K562 (cell line): Measurements from ENCODE around the gene CHL1. TPM values are rescaled to one million over a fixed set of nuclear protein-coding genes. Genes with fewer than 3 reads are reported as not detected.

ENCODE experiments used
- ATAC-seq: fragments of 200-7000 bp; cut with Tn5 transposase; 3 replicates; pipeline ENCODE4 v1.9.1; 2020; ENCODE audit warnings: moderate library complexity
- BruUV-seq: library from RNA; stranded (reverse); fragments of 400-500 nt; replicated peaks from 2 replicates; lab custom pipeline; 2021; lab: Mats Ljungman, UMichigan
- CTCF ChIA-PET: fragments of 300-600 bp; formaldehyde crosslinking; extraction: SDS; loops from one replicate; lab custom pipeline; 2021; ENCODE audit warnings: low intra/inter-chr PET ratio; lab: Yijun Ruan, JAX
- POLR2A ChIA-PET: fragments of 300-600, 350-650 bp; sonication (Branson Sonifier 250); formaldehyde crosslinking; extraction: SDS; loops from one replicate; lab custom pipeline; 2021; ENCODE audit warnings: antibody characterized with exemption, inconsistent platforms; lab: Yijun Ruan, JAX
- DNase-seq, 4 experiments: peaks; one replicate each; pipeline versions ENCODE4 v3.0.0 to v3.0.0-alpha.2; 2011 to 2018; ENCODE audit warnings: low spot score in 3 of 4, mixed read lengths in 3 of 4; ENCODE audit errors: extremely low read depth in 1 of 4
- FAIRE-seq: peaks from 2 replicates; lab custom pipeline; 2011; peaks lifted over from hg19 to GRCh38; lab: Jason Lieb, UNC
- H2AFZ ChIP-seq: 2 replicates; pipeline ENCODE4 v1.6.0; 2011; ENCODE audit warnings: low read depth, low read length, control low read depth, inconsistent platforms
- H3K27ac ChIP-seq: fragments of 200-600 bp; 3 replicates; pipeline ENCODE4 v1.8.0; 2011; ENCODE audit warnings: low read depth, mild to moderate bottlenecking, control low read depth, inconsistent platforms, low read length, moderate library complexity, mixed read lengths; ENCODE audit errors: extremely low read depth
- H3K27me3 ChIP-seq, 2 experiments: fragments of 300-600 bp in 1 of 2; 2 replicates in 1 of 2; 3 replicates in 1 of 2; pipeline versions ENCODE4 v1.6.0 to v1.8.0; 2011; ENCODE audit warnings: inconsistent platforms in 2 of 2, low read length in 2 of 2, mild to moderate bottlenecking in 1 of 2, mixed read lengths in 1 of 2, moderate library complexity in 1 of 2; ENCODE audit not compliant: control insufficient read depth in 2 of 2, insufficient read depth in 2 of 2
- H3K36me3 ChIP-seq: fragments of 300-600 bp; 3 replicates; pipeline ENCODE4 v1.8.0; 2011; ENCODE audit warnings: mild to moderate bottlenecking, low read length, inconsistent platforms; ENCODE audit not compliant: control insufficient read depth, insufficient read depth
- H3K4me1 ChIP-seq, 2 experiments: fragments of 200-600 bp in 1 of 2; replicated peaks in 1 of 2; 2 replicates in 1 of 2; 3 replicates in 1 of 2; pipeline versions ENCODE4 v1.5.1 to v1.8.0; 2011; ENCODE audit warnings: inconsistent platforms in 2 of 2, low read length in 2 of 2, mild to moderate bottlenecking in 1 of 2, mixed read lengths in 1 of 2, moderate library complexity in 1 of 2; ENCODE audit not compliant: control insufficient read depth in 2 of 2, insufficient read depth in 2 of 2
- H3K4me2 ChIP-seq: 2 replicates; pipeline ENCODE4 v1.6.1; 2011; ENCODE audit warnings: low read length, control low read depth, inconsistent platforms, mixed read lengths; ENCODE audit not compliant: insufficient read depth
- H3K4me3 ChIP-seq: fragments of 200-600 bp; sonication (generic), shearing (Covaris generic); 2 replicates; pipeline ENCODE4 v1.5.1; 2016; ENCODE audit warnings: control low read depth, inconsistent platforms
- H3K79me2 ChIP-seq: fragments of 200-600 bp; 3 replicates; pipeline ENCODE4 v1.8.0; 2011; ENCODE audit warnings: low read length, inconsistent platforms; ENCODE audit not compliant: control insufficient read depth, insufficient read depth
- H3K9ac ChIP-seq, 2 experiments: 2 replicates each; pipeline versions ENCODE4 v1.6.0 to v1.6.1; 2011; ENCODE audit warnings: low read depth in 2 of 2, low read length in 2 of 2, control low read depth in 1 of 2, inconsistent platforms in 1 of 2, mild to moderate bottlenecking in 1 of 2, mixed read lengths in 1 of 2; ENCODE audit not compliant: insufficient read depth in 1 of 2
- H3K9me1 ChIP-seq: one replicate; pipeline ENCODE4 v1.6.0; 2011; ENCODE audit warnings: inconsistent platforms, mild to moderate bottlenecking, low read length, moderate library complexity; ENCODE audit not compliant: control insufficient read depth, insufficient read depth
- H3K9me3 ChIP-seq: replicated peaks from 2 replicates; pipeline ENCODE4 v1.5.1; 2011; ENCODE audit warnings: low read depth, low read length, inconsistent platforms; ENCODE audit not compliant: control insufficient read depth, insufficient read depth
- H4K20me1 ChIP-seq: replicated peaks from 2 replicates; pipeline ENCODE4 v1.6.1; 2011; ENCODE audit warnings: low read length, inconsistent platforms, mixed read lengths; ENCODE audit not compliant: control insufficient read depth, insufficient read depth
- ASH1L ChIP-seq: fragments of 450-650 bp; IDR thresholded peaks from 2 replicates; pipeline ENCODE4 v1.6.1; 2018; ENCODE audit warnings: borderline replicate concordance, mild to moderate bottlenecking, low read depth; ENCODE audit not compliant: partially characterized antibody
- CXXC5 ChIP-seq: fragments of 250-450 bp; sonication (Bioruptor Pico); IDR thresholded peaks from 2 replicates; pipeline ENCODE4 v1.8.0; 2022; ENCODE audit warnings: inconsistent platforms, mild to moderate bottlenecking, moderate library complexity
- EP300 ChIP-seq: IDR thresholded peaks from 2 replicates; pipeline ENCODE4 v1.6.1; 2012; ENCODE audit warnings: low read length, improper control_type of control experiment
- MTF1 ChIP-seq: fragments of 250-450 bp; sonication (Bioruptor Pico); IDR thresholded peaks from 2 replicates; pipeline ENCODE4 v1.9.0; 2021; ENCODE audit warnings: moderate library complexity, mild to moderate bottlenecking, inconsistent platforms, borderline replicate concordance
- PHF8 ChIP-seq: fragments of 200-600 bp; sonication (generic); IDR thresholded peaks from 2 replicates; pipeline ENCODE4 v1.6.1; 2012; ENCODE audit warnings: mixed run types, mild to moderate bottlenecking, inconsistent platforms, low read length, moderate library complexity, borderline replicate concordance
- POLR2H ChIP-seq: IDR thresholded peaks from 2 replicates; pipeline ENCODE4 v1.6.1; 2016; ENCODE audit warnings: missing genetic modification characterization, low read depth, mild to moderate bottlenecking, control low read depth, missing compliant biosample characterization, moderate library complexity
- RUNX1 ChIP-seq: sonication (generic); IDR thresholded peaks from 2 replicates; pipeline ENCODE4 v1.6.1; 2016; ENCODE audit warnings: antibody characterized with exemption, low read depth
- SIN3A ChIP-seq, 2 experiments: fragments of 150-350 bp in 1 of 2; IDR thresholded peaks; 2 replicates each; pipeline ENCODE4 v1.6.1; 2011 to 2016; ENCODE audit warnings: borderline replicate concordance in 2 of 2, low read depth in 2 of 2, low read length in 2 of 2, mild to moderate bottlenecking in 2 of 2, moderate library complexity in 2 of 2; ENCODE audit not compliant: control insufficient read depth in 1 of 2
- SIN3B ChIP-seq: fragments of 450-650 bp; IDR thresholded peaks from 2 replicates; pipeline ENCODE4 v1.6.1; 2017; ENCODE audit warnings: low read depth, mild to moderate bottlenecking, moderate library complexity
- XRCC3 ChIP-seq: fragments of 450-650 bp; IDR thresholded peaks from 2 replicates; pipeline ENCODE4 v1.6.1; 2017; ENCODE audit warnings: mild to moderate bottlenecking, moderate library complexity
- ZNF134 ChIP-seq: fragments of 250-450 bp; sonication (Bioruptor Pico); conservative IDR thresholded peaks from 2 replicates; pipeline ENCODE4 v1.4.0; 2020
- ZNF431 ChIP-seq: sonication (generic); formaldehyde crosslinking; IDR thresholded peaks from 2 replicates; pipeline ENCODE4 v1.8.0; 2022; ENCODE audit warnings: mild to moderate bottlenecking, missing genetic modification reagents
- ZNF644 ChIP-seq: fragments of 200-800 bp; sonication (Bioruptor generic); IDR thresholded peaks from 2 replicates; pipeline ENCODE4 v1.6.1; 2016; ENCODE audit warnings: low read depth, missing genetic modification characterization, missing compliant biosample characterization
- ZSCAN32 ChIP-seq: fragments of 450-650 bp; formaldehyde crosslinking; IDR thresholded peaks from 2 replicates; pipeline ENCODE4 v1.4.0; 2020; ENCODE audit warnings: mild to moderate bottlenecking, moderate library complexity
- WGBS: fragments of 100-300 bp; shearing (Covaris generic); methylation state at CpG from one replicate; pipeline ENCODE4 v1.1.6; 2016; ENCODE audit warnings: low coverage, mixed read lengths; ENCODE audit not compliant: insufficient coverage; ENCODE audit errors: missing lambda C conversion rate; 5-methylcytosine and 5-hydroxymethylcytosine counted together
- in situ Hi-C: fragments of 300-500 bp; cut with MboI; formaldehyde crosslinking; loops from 4 replicates; pipeline ENCODE4 v1.15.0; 2018; ENCODE audit warnings: inconsistent platforms, mixed read lengths
- intact Hi-C: fragments of 100-400 bp; cut with micrococcal nuclease; formaldehyde crosslinking; loops from 2 replicates; pipeline ENCODE4 v1.14.2; 2022
- polyA plus RNA-seq, 8 experiments: library from polyadenylated mRNA; depleted of rRNA in 4 of 8; stranded (reverse) in 5 of 8; unstranded in 3 of 8; fragments of >200 nt; fragmentation: Nextera tagmentation in 2 of 8; fragmentation: Illumina TruSeq in 1 of 8; extraction: Ambion mirVana in 2 of 8; extraction: Trizol in 1 of 8; gene quantifications; 2 replicates each; pipeline versions ENCODE4 v1.2.1 to v1.2.3, GENCODE V29; 2011 to 2014; ENCODE audit warnings: inconsistent platforms in 1 of 8, missing spikeins in 1 of 8
- total RNA-seq, 7 experiments: library from RNA; depleted of rRNA in 6 of 7; stranded (reverse); fragments of >200 nt in 6 of 7; fragmentation: Illumina TruSeq in 2 of 7; extraction: Trizol in 2 of 7; gene quantifications; 2 replicates each; pipeline versions ENCODE4 v1.2.1 to v1.2.3, GENCODE V29; 2011 to 2021; ENCODE audit warnings: low replicate concordance in 1 of 7
- TF ChIP-seq, protein P1 (sequence below): sonication (generic); formaldehyde crosslinking; IDR thresholded peaks from 2 replicates; pipeline ENCODE4 v1.9.0; 2022; ENCODE audit warnings: mild to moderate bottlenecking, missing genetic modification reagents
- TF ChIP-seq, protein P2 (sequence below): fragments of 200-400 bp; formaldehyde crosslinking; IDR thresholded peaks from 2 replicates; pipeline ENCODE4 v1.6.1; 2017; ENCODE audit warnings: mild to moderate bottlenecking, low read depth, low read length, moderate library complexity
- TF ChIP-seq, protein P3 (sequence below), 2 experiments: fragments of 250-450 bp in 1 of 2; fragments of 450-650 bp in 1 of 2; sonication (Bioruptor Pico) in 1 of 2; IDR thresholded peaks; 2 replicates each; pipeline versions ENCODE4 v1.6.1 to v1.8.0; 2016 to 2021; ENCODE audit warnings: mild to moderate bottlenecking in 2 of 2, moderate library complexity in 2 of 2, missing compliant biosample characterization in 1 of 2, missing genetic modification characterization in 1 of 2

The CHL1 gene
- total and polyA plus RNA-seq, 9 of the 15 experiments (the other 6 are each of a cell fraction or from before 2014, with no cell fraction given) = 0.02 TPM; not detected in 8

DNA sequence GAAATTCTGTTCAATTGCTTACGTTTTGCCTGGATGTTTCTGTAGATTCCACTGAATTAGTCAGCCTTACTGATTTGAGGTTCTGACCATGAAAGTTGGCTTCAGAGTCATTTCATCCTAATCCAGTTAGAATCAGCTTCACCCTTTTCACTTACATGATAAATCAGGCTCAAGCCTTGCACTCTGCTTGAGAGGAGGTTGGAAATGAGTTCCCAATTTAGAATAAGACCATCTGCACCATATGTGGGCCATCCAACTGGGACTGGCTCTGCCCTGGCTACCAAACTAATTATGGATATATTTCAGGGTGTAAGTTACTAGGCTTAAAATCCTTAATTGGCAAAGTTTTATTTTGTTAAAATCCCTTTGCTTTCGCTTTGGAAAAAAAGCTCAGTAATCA lies 255.7 kb downstream of the CHL1 start:
- H3K27ac ChIP-seq = no peak overlapping the region
- H3K9me3 ChIP-seq = no peaks in the 10 kb centered on the region; the same call in 1 of the 2 replicates

DNA sequence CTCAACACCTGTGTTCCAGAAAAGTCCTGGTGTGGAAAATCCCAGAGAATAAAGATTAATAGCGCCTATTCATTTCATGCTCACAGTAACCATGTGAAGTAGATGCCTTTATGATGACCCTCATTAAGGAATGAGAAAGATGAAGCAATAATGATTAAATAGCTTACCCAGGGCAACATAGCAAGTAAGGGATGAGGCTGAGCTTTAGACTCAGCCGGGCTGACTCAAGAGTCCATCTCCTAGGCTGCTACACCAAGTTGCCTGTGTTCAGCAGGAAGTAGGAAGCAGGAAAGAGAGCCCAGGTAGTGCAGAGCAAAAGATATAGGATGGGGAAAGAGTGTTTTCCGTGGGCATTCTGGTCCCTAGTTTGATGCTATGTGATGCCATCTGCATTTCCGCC lies 256.5 kb downstream of the CHL1 start:
- CTCF ChIA-PET = no interaction called here
- Histone ChIP-seq H4K20me1 (no peaks in the 10 kb centered on the region), H3K4me2 (no peak overlapping the region)
- POLR2A ChIA-PET = no interaction called here
- no peak for ATAC-seq
- TF ChIP-seq POLR2H (tag) (no peak), RUNX1 (no peak), CXXC5 (no peak), PHF8 (no peak), EP300 (no peak), SIN3A (IDR thresholded peaks at IDR 0.05; ENCODE audit: borderline replicate concordance in 2 of 2, control insufficient read depth in 1 of 2, low read depth in 2 of 2, low read length in 2 of 2) (no peak)
- TF ChIP-seq, protein P1, sequence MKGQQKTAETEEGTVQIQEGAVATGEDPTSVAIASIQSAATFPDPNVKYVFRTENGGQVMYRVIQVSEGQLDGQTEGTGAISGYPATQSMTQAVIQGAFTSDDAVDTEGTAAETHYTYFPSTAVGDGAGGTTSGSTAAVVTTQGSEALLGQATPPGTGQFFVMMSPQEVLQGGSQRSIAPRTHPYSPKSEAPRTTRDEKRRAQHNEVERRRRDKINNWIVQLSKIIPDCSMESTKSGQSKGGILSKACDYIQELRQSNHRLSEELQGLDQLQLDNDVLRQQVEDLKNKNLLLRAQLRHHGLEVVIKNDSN (CRISPR knock-in tag) = no peak
- TF ChIP-seq, protein P2, sequence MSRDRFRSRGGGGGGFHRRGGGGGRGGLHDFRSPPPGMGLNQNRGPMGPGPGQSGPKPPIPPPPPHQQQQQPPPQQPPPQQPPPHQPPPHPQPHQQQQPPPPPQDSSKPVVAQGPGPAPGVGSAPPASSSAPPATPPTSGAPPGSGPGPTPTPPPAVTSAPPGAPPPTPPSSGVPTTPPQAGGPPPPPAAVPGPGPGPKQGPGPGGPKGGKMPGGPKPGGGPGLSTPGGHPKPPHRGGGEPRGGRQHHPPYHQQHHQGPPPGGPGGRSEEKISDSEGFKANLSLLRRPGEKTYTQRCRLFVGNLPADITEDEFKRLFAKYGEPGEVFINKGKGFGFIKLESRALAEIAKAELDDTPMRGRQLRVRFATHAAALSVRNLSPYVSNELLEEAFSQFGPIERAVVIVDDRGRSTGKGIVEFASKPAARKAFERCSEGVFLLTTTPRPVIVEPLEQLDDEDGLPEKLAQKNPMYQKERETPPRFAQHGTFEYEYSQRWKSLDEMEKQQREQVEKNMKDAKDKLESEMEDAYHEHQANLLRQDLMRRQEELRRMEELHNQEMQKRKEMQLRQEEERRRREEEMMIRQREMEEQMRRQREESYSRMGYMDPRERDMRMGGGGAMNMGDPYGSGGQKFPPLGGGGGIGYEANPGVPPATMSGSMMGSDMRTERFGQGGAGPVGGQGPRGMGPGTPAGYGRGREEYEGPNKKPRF = no peak
- TF ChIP-seq, all 486 proteins: peak for 0
- WGBS = 1% methylated on average over 4 of the region's 4 CpGs
- Histone ChIP-seq H3K4me3 (no peak overlapping the region), H3K4me1 (no peaks in the 10 kb centered on the region), H3K79me2 (no peaks in the 10 kb centered on the region), H3K36me3 (no peaks in the 10 kb centered on the region), H2AFZ (no peak overlapping the region), H3K9me3 (no peaks in the 10 kb centered on the region; the same call in 1 of the 2 replicates), H3K27me3 (no peaks in the 10 kb centered on the region; a peak in 1 of 5 replicates), H3K9me1 (no peaks in the 10 kb centered on the region), H3K27ac (no peak overlapping the region), H3K9ac (no peak overlapping the region)
- intact Hi-C loops = no loop called here
- BruUV-seq = no TSS peak
- DNase-seq (no peak), FAIRE-seq (no peak)
- in situ Hi-C loops = no loop called here

More for the DNA sequence above, 255.7 kb downstream of the CHL1 start:
- Histone ChIP-seq H3K79me2 (no peaks in the 10 kb centered on the region), H3K9ac (no peak overlapping the region), H3K9me1 (no peaks in the 10 kb centered on the region), H3K36me3 (no peaks in the 10 kb centered on the region), H2AFZ (no peak overlapping the region), H4K20me1 (no peaks in the 10 kb centered on the region), H3K4me2 (no peak overlapping the region), H3K4me1 (no peaks in the 10 kb centered on the region), H3K4me3 (no peak overlapping the region), H3K27me3 (no peaks in the 10 kb centered on the region; a peak in 1 of 5 replicates)
- DNase-seq (no peak), ATAC-seq (no peak), FAIRE-seq (no peak)
- intact Hi-C loops (no loop called here), in situ Hi-C loops (no loop called here)
- POLR2A ChIA-PET = no interaction called here
- CTCF ChIA-PET = no interaction called here
- 0% methylated on average over 2 of the region's 2 CpGs for WGBS
- TF ChIP-seq ASH1L = no peak
- no peak for TF ChIP-seq XRCC3
- TF ChIP-seq ZSCAN32 (CRISPR knock-in tag) = no peak
- no peak for TF ChIP-seq SIN3B
- TF ChIP-seq, protein P3, sequence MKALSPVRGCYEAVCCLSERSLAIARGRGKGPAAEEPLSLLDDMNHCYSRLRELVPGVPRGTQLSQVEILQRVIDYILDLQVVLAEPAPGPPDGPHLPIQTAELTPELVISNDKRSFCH (CRISPR knock-in tag; IDR thresholded peaks at IDR 0.05) = no peak
- TF ChIP-seq, protein P3 (tag; IDR thresholded peaks at IDR 0.05) = no peak
- no peak for TF ChIP-seq ZNF134 (CRISPR knock-in tag)
- TF ChIP-seq MTF1 (CRISPR knock-in tag) = no peak
- no peak for TF ChIP-seq ZNF644
- no peak for TF ChIP-seq ZNF431 (CRISPR knock-in tag)
- no TSS peak for BruUV-seq
